HepG2 (cell line): Measurements from ENCODE around the gene ASCC2. TPM values are rescaled to one million over a fixed set of nuclear protein-coding genes. Genes with fewer than 3 reads are reported as not detected.
A peak's percentile ranks its signal among the peaks of the same experiment; 100 is the strongest.

Source experiments
- CC2D1A ChIP-seq: sonication (generic); formaldehyde crosslinking; IDR thresholded peaks from 2 replicates; pipeline ENCODE4 v1.8.1; 2023; ENCODE audit warnings: mild to moderate bottlenecking, missing genetic modification reagents
- CREB1 ChIP-seq, 2 experiments: fragments of 450-650 bp in 1 of 2; IDR thresholded peaks; 2 replicates each; pipeline ENCODE4 v1.6.1; 2016 to 2017; ENCODE audit warnings: control low read depth in 1 of 2, mild to moderate bottlenecking in 1 of 2, missing compliant biosample characterization in 1 of 2, missing genetic modification characterization in 1 of 2
- FOSL2 ChIP-seq: sonication (generic); formaldehyde crosslinking; IDR thresholded peaks from 2 replicates; pipeline ENCODE4 v1.4.0; 2020; ENCODE audit warnings: missing genetic modification reagents
- JUNB ChIP-seq: sonication (generic); formaldehyde crosslinking; IDR thresholded peaks from 2 replicates; pipeline ENCODE4 v1.8.0; 2022; ENCODE audit warnings: missing genetic modification reagents, mild to moderate bottlenecking, borderline replicate concordance
- KLF6 ChIP-seq: IDR thresholded peaks from 2 replicates; pipeline ENCODE4 v1.8.0; 2016; ENCODE audit warnings: missing biosample characterization, missing genetic modification reagents
- PHB2 ChIP-seq: fragments of 450-650 bp; IDR thresholded peaks from 2 replicates; pipeline ENCODE4 v1.6.1; 2018; ENCODE audit not compliant: partially characterized antibody
- RAD51 ChIP-seq: fragments of 450-650 bp; IDR thresholded peaks from 2 replicates; pipeline ENCODE4 v1.6.1; 2016; ENCODE audit warnings: borderline replicate concordance
- TBL1XR1 ChIP-seq: fragments of 150-350 bp; IDR thresholded peaks from 2 replicates; pipeline ENCODE4 v1.6.1; 2014; ENCODE audit warnings: borderline replicate concordance, low read length; ENCODE audit not compliant: partially characterized antibody
- ZBTB38 ChIP-seq: sonication (generic); formaldehyde crosslinking; IDR thresholded peaks from 2 replicates; pipeline ENCODE4 v1.5.1; 2020; ENCODE audit warnings: mild to moderate bottlenecking, missing genetic modification reagents
- ZBTB8A ChIP-seq: sonication (generic); formaldehyde crosslinking; IDR thresholded peaks from 2 replicates; pipeline ENCODE4 v1.4.0; 2020; ENCODE audit warnings: mild to moderate bottlenecking, low read depth, missing genetic modification reagents, borderline replicate concordance
- ZEB1 ChIP-seq: IDR thresholded peaks from 2 replicates; pipeline ENCODE4 v1.6.1; 2012; ENCODE audit warnings: mild to moderate bottlenecking, low read depth, inconsistent platforms; ENCODE audit not compliant: insufficient replicate concordance
- ZNF17 ChIP-seq: sonication (generic); formaldehyde crosslinking; IDR thresholded peaks from 2 replicates; pipeline ENCODE4 v1.5.0; 2020; ENCODE audit warnings: mild to moderate bottlenecking, missing genetic modification reagents
- ZNF253 ChIP-seq: sonication (generic); formaldehyde crosslinking; IDR thresholded peaks from 2 replicates; pipeline ENCODE4 v1.8.0; 2022; ENCODE audit warnings: mild to moderate bottlenecking, missing genetic modification reagents, borderline replicate concordance
- ZNF724P ChIP-seq: sonication (generic); formaldehyde crosslinking; IDR thresholded peaks from 2 replicates; pipeline ENCODE4 v1.8.0; 2022; ENCODE audit warnings: missing genetic modification reagents, borderline replicate concordance
- ZSCAN22 ChIP-seq: sonication (generic); formaldehyde crosslinking; IDR thresholded peaks from 2 replicates; pipeline ENCODE4 v1.4.0; 2020; ENCODE audit warnings: mild to moderate bottlenecking, missing genetic modification reagents
- polyA plus RNA-seq, 8 experiments: library from polyadenylated mRNA; depleted of rRNA in 3 of 8; stranded (reverse) in 7 of 8; unstranded in 1 of 8; fragments of >200 nt; fragmentation: Illumina TruSeq in 4 of 8; extraction: Trizol in 4 of 8; gene quantifications; 2 replicates each; pipeline versions ENCODE4 v1.2.1 to v1.2.3, GENCODE V29; 2011 to 2016; ENCODE audit warnings: low read depth in 4 of 8, missing spikeins in 1 of 8, mixed read lengths in 1 of 8; ENCODE audit not compliant: insufficient read depth in 1 of 8
- total RNA-seq, 5 experiments: library from RNA; depleted of rRNA; stranded (reverse); fragments of >200 nt; fragmentation: Illumina TruSeq; extraction: Trizol; gene quantifications; 2 replicates each; pipeline ENCODE4 v1.2.3, GENCODE V29; 2016; ENCODE audit warnings: low read depth in 1 of 5
- TF ChIP-seq, protein P1 (sequence below): sonication (generic); formaldehyde crosslinking; IDR thresholded peaks from 2 replicates; pipeline ENCODE4 v1.4.0; 2020; ENCODE audit warnings: missing genetic modification reagents, mild to moderate bottlenecking, borderline replicate concordance
- TF ChIP-seq, protein P2 (sequence below): sonication (generic); formaldehyde crosslinking; IDR thresholded peaks from 2 replicates; pipeline ENCODE4 v1.4.0; 2020; ENCODE audit warnings: low read depth, missing genetic modification reagents
- TF ChIP-seq, protein P3 (sequence below): sonication (generic); formaldehyde crosslinking; IDR thresholded peaks from 2 replicates; pipeline ENCODE4 v1.5.1; 2020; ENCODE audit warnings: mild to moderate bottlenecking, missing genetic modification reagents, moderate library complexity
- TF ChIP-seq, protein P4 (sequence below): sonication (generic); formaldehyde crosslinking; IDR thresholded peaks from 2 replicates; pipeline ENCODE4 v1.5.0; 2020; ENCODE audit warnings: missing genetic modification reagents
- TF ChIP-seq, protein P5 (sequence below): sonication (generic); formaldehyde crosslinking; IDR thresholded peaks from 2 replicates; pipeline ENCODE4 v1.5.0; 2020; ENCODE audit warnings: missing genetic modification reagents

The ASCC2 gene
- total and polyA plus RNA-seq, 2 of the 13 experiments (the other 11 are each of a cell fraction or from before 2014, with no cell fraction given), result 26.2 to 26.3 TPM

DNA sequence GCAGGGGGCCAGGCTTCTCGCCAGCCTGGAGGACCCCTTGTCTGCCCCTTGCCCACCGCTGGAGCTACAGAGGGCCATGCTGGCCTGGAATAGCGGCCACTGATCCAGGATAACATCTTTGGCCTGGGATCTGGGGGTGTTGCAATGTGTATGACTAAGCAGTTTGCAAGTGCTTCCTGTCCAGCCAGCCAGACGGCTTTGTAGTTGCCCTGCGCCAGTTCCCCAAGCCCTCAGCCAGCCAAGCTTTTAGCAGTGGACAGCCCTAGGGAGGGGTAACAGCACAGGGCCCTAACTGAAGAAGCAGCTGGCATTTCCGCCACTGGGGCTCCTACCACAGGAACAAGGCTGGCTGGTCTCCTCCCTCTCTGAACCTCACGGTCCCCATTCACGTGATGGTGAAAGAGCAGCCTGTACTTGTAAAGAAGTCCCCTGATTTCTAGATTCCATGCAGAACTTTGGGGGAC is 38.8 kb downstream of the ASCC2 start (continued):
- TF ChIP-seq, protein P1, sequence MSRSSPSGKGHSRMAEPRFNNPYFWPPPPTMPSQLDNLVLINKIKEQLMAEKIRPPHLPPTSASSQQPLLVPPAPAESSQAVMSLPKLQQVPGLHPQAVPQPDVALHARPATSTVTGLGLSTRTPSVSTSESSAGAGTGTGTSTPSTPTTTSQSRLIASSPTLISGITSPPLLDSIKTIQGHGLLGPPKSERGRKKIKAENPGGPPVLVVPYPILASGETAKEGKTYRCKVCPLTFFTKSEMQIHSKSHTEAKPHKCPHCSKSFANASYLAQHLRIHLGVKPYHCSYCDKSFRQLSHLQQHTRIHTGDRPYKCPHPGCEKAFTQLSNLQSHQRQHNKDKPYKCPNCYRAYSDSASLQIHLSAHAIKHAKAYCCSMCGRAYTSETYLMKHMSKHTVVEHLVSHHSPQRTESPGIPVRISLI, result no peak
- TF ChIP-seq JUNB (CRISPR knock-in tag), result peak; percentile 59; the same call in 1 of the 2 replicates
- no peak for TF ChIP-seq ZSCAN22 (CRISPR knock-in tag)
- no peak for TF ChIP-seq TBL1XR1
- TF ChIP-seq ZNF17 (CRISPR knock-in tag), result no peak
- no peak for TF ChIP-seq CC2D1A (CRISPR knock-in tag)
- TF ChIP-seq KLF6 (CRISPR knock-in tag), result no peak
- TF ChIP-seq CREB1 (IDR thresholded peaks at IDR 0.05), result no peak
- TF ChIP-seq CREB1 (CRISPR knock-in tag; IDR thresholded peaks at IDR 0.05), result no peak
- TF ChIP-seq, protein P2, sequence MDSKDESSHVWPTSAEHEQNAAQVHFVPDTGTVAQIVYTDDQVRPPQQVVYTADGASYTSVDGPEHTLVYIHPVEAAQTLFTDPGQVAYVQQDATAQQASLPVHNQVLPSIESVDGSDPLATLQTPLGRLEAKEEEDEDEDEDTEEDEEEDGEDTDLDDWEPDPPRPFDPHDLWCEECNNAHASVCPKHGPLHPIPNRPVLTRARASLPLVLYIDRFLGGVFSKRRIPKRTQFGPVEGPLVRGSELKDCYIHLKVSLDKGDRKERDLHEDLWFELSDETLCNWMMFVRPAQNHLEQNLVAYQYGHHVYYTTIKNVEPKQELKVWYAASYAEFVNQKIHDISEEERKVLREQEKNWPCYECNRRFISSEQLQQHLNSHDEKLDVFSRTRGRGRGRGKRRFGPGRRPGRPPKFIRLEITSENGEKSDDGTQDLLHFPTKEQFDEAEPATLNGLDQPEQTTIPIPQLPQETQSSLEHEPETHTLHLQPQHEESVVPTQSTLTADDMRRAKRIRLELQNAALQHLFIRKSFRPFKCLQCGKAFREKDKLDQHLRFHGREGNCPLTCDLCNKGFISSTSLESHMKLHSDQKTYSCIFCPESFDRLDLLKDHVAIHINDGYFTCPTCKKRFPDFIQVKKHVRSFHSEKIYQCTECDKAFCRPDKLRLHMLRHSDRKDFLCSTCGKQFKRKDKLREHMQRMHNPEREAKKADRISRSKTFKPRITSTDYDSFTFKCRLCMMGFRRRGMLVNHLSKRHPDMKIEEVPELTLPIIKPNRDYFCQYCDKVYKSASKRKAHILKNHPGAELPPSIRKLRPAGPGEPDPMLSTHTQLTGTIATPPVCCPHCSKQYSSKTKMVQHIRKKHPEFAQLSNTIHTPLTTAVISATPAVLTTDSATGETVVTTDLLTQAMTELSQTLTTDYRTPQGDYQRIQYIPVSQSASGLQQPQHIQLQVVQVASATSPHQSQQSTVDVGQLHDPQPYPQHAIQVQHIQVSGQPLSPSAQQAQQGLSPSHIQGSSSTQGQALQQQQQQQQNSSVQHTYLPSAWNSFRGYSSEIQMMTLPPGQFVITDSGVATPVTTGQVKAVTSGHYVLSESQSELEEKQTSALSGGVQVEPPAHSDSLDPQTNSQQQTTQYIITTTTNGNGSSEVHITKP (CRISPR knock-in tag), result no peak
- TF ChIP-seq, protein P3, sequence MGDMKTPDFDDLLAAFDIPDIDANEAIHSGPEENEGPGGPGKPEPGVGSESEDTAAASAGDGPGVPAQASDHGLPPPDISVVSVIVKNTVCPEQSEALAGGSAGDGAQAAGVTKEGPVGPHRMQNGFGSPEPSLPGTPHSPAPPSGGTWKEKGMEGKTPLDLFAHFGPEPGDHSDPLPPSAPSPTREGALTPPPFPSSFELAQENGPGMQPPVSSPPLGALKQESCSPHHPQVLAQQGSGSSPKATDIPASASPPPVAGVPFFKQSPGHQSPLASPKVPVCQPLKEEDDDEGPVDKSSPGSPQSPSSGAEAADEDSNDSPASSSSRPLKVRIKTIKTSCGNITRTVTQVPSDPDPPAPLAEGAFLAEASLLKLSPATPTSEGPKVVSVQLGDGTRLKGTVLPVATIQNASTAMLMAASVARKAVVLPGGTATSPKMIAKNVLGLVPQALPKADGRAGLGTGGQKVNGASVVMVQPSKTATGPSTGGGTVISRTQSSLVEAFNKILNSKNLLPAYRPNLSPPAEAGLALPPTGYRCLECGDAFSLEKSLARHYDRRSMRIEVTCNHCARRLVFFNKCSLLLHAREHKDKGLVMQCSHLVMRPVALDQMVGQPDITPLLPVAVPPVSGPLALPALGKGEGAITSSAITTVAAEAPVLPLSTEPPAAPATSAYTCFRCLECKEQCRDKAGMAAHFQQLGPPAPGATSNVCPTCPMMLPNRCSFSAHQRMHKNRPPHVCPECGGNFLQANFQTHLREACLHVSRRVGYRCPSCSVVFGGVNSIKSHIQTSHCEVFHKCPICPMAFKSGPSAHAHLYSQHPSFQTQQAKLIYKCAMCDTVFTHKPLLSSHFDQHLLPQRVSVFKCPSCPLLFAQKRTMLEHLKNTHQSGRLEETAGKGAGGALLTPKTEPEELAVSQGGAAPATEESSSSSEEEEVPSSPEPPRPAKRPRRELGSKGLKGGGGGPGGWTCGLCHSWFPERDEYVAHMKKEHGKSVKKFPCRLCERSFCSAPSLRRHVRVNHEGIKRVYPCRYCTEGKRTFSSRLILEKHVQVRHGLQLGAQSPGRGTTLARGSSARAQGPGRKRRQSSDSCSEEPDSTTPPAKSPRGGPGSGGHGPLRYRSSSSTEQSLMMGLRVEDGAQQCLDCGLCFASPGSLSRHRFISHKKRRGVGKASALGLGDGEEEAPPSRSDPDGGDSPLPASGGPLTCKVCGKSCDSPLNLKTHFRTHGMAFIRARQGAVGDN, result peak; percentile 95
- peak; percentile 96 for TF ChIP-seq FOSL2 (CRISPR knock-in tag)
- no peak for TF ChIP-seq PHB2
- TF ChIP-seq ZNF724P, result no peak
- no peak for TF ChIP-seq ZNF253 (CRISPR knock-in tag)
- TF ChIP-seq ZBTB8A (CRISPR knock-in tag), result no peak
- no peak for TF ChIP-seq ZEB1
- TF ChIP-seq, protein P4, sequence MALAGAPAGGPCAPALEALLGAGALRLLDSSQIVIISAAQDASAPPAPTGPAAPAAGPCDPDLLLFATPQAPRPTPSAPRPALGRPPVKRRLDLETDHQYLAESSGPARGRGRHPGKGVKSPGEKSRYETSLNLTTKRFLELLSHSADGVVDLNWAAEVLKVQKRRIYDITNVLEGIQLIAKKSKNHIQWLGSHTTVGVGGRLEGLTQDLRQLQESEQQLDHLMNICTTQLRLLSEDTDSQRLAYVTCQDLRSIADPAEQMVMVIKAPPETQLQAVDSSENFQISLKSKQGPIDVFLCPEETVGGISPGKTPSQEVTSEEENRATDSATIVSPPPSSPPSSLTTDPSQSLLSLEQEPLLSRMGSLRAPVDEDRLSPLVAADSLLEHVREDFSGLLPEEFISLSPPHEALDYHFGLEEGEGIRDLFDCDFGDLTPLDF, result no peak
- TF ChIP-seq RAD51, result no peak
- TF ChIP-seq, protein P5, sequence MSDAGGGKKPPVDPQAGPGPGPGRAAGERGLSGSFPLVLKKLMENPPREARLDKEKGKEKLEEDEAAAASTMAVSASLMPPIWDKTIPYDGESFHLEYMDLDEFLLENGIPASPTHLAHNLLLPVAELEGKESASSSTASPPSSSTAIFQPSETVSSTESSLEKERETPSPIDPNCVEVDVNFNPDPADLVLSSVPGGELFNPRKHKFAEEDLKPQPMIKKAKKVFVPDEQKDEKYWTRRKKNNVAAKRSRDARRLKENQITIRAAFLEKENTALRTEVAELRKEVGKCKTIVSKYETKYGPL (CRISPR knock-in tag), result no peak
- TF ChIP-seq ZBTB38 (CRISPR knock-in tag), result peak; percentile 92
